ENCODE data around the gene UBE2Z. TPM values are rescaled to one million over a fixed set of nuclear protein-coding genes. Genes with fewer than 3 reads are reported as not detected.
A peak's percentile ranks its signal among the peaks of the same experiment; 100 is the strongest.

UBE2Z gene
- total and polyA plus RNA-seq, 9 of the 15 experiments (the other 6 are each of a cell fraction or from before 2014, with no cell fraction given) = 11.8 to 89.0 (median 38.2) TPM

DNA sequence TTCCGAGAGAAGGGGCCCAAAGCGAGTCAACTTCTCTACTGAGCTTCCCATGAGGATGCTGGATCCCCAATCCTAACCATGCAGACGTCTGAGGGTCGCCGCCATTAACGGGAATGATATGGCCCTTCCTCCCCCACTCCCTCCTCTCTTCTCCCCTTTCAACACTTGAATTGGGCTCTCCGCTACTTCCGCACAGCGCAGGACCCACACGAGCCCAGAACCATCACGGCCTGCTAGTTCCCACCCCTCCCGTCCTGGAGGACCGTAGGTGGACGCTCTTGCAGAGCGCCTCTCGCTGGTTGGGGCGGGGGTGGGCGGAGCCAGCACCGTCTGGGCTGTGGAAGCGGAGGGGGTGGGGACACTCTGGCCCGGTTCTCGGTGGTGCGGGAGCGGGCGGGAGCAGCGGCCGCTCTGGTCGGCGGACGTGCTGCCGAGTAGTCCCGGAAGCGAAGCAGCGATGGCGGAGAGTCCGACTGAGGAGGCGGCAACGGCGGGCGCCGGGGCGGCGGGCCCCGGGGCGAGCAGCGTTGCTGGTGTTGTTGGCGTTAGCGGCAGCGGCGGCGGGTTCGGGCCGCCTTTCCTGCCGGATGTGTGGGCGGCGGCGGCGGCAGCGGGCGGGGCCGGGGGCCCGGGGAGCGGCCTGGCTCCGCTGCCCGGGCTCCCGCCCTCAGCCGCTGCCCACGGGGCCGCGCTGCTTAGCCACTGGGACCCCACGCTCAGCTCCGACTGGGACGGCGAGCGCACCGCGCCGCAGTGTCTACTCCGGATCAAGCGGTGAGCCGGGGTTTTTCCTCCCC is at the start of gene UBE2Z (continued):
- TF ChIP-seq SAFB (IDR thresholded peaks at IDR 0.05; ENCODE audit: borderline replicate concordance, low read depth, low read length) (0 out of 2 replicates have a peak, but pooled peaks have one; percentile 10), NFIX (CRISPR knock-in tag; IDR thresholded peaks at IDR 0.05; ENCODE audit: low read depth) (no peak), ATF2 (CRISPR knock-in tag; IDR thresholded peaks at IDR 0.05) (no peak), ZNF444 (CRISPR knock-in tag; IDR thresholded peaks at IDR 0.05) (no peak), FOXA1 (IDR thresholded peaks at IDR 0.05; ENCODE audit: borderline replicate concordance) (no peak), ZNF133 (CRISPR knock-in tag; IDR thresholded peaks at IDR 0.05) (no peak), CBX8 (IDR thresholded peaks at IDR 0.05; ENCODE audit: borderline replicate concordance, extremely low read depth, low read depth, low read length, poor library complexity, severe bottlenecking) (no peak), ZHX1 (conservative IDR thresholded peaks at IDR 0.05; ENCODE audit: low read length) (0 out of 2 replicates have a peak, but pooled peaks have one; percentile 22), OTX1 (CRISPR knock-in tag; IDR thresholded peaks at IDR 0.05) (peak; percentile 68; the same call in 1 of the 2 replicates), THRAP3 (IDR thresholded peaks at IDR 0.05; ENCODE audit: borderline replicate concordance) (no peak), MBD1 (CRISPR knock-in tag; IDR thresholded peaks at IDR 0.05) (no peak), POLR2AphosphoS5 (IDR thresholded peaks at IDR 0.05; ENCODE audit: control insufficient read depth, insufficient read depth, low read depth, low read length) (peak; percentile 76), LEF1 (IDR thresholded peaks at IDR 0.05) (peak; percentile 65)
- TF ChIP-seq, protein P1, sequence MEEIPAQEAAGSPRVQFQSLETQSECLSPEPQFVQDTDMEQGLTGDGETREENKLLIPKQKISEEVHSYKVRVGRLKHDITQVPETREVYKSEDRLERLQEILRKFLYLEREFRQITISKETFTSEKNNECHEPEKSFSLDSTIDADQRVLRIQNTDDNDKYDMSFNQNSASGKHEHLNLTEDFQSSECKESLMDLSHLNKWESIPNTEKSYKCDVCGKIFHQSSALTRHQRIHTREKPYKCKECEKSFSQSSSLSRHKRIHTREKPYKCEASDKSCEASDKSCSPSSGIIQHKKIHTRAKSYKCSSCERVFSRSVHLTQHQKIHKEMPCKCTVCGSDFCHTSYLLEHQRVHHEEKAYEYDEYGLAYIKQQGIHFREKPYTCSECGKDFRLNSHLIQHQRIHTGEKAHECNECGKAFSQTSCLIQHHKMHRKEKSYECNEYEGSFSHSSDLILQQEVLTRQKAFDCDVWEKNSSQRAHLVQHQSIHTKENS (CRISPR knock-in tag; IDR thresholded peaks at IDR 0.05) = no peak
- TF ChIP-seq, protein P2, sequence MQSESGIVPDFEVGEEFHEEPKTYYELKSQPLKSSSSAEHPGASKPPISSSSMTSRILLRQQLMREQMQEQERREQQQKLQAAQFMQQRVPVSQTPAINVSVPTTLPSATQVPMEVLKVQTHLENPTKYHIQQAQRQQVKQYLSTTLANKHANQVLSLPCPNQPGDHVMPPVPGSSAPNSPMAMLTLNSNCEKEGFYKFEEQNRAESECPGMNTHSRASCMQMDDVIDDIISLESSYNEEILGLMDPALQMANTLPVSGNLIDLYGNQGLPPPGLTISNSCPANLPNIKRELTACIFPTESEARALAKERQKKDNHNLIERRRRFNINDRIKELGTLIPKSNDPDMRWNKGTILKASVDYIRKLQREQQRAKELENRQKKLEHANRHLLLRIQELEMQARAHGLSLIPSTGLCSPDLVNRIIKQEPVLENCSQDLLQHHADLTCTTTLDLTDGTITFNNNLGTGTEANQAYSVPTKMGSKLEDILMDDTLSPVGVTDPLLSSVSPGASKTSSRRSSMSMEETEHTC (IDR thresholded peaks at IDR 0.05) = no peak
- TF ChIP-seq, protein P3, sequence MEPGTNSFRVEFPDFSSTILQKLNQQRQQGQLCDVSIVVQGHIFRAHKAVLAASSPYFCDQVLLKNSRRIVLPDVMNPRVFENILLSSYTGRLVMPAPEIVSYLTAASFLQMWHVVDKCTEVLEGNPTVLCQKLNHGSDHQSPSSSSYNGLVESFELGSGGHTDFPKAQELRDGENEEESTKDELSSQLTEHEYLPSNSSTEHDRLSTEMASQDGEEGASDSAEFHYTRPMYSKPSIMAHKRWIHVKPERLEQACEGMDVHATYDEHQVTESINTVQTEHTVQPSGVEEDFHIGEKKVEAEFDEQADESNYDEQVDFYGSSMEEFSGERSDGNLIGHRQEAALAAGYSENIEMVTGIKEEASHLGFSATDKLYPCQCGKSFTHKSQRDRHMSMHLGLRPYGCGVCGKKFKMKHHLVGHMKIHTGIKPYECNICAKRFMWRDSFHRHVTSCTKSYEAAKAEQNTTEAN (CRISPR knock-in tag; IDR thresholded peaks at IDR 0.05) = no peak
